ENCODE data around the gene LRMDA.
A peak's percentile ranks its signal among the peaks of the same experiment; 100 is the strongest.

Gene LRMDA

DNA sequence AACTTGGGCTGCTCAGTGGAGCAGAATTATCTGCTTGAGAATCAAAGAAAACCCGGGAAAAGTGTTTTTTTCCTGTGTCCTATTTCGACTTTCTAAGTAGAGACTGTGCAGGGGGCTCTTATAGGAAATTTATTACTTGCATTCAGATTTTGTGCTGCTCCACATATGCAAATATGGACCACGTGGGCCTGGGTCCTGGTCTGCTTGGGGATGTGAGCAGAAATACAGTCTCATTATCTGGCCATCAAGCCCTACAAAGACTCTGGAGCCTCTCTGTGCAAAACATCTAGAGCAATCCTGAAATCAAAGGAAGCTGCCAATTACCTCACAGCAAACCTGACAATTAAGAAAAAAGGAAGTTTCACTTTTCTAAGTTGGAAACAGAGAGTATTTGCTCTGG lies 216.9 kb downstream of the LRMDA start:
- DNase-seq = peak in 1 of 2 experiments; percentile 1

DNA sequence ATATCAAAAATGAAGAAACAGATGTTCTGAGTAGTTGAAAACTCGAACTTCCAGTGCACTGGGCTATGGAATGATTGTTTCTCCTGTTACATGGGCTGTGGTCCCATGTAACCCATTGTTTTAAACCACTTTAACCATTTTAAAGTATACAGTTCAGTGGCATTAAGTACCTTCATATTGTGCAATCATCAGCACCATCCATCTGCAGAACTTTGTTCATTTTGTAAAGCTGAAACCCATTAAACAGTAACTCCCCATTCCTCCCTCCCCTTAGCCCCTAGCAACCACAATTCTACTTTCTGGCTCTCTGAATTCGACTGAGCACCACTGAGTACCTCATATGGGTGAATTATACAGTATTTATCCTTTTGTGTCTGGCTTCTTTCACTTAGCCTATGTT lies 217.4 kb downstream of the LRMDA start:
- DNase-seq = no peak

DNA sequence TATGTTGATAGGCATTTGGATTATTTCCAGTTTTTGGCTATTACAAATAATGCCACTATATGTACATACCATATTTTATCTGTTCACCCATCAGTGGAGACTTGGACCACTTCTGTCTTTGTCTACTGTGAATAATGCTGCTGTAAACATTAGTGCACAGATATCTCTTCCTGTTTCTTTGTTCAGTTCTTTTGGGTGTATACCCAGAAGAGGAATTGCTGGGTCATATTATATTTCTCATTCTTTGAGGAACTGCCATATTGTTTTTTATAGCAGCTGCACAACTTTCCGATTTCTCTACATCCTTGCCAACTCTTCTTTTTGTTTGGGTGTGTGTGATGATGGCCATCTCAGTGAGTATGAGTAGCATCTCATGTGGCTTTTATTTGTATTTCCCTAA lies 218.0 kb downstream of the LRMDA start:
- DNase-seq = no peak

DNA sequence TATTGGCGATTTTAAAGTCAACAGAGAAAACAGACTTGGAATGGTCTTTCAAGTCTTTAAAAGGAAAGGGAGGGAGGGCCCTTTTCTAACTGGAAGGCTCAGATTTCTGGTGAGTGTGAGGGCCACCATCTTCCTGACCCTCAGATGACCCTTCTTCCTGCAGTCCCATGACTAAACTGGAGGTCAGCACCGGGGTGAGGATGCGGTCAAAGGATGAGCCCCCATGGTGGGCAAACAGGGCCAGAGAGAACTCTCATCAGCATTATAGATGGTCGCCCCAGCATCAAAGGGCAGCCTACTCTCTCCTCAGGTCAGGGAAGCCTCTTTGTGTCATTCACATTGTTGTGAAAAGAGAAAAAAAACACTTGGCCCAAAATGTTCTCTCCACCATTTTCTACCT lies 219.2 kb downstream of the LRMDA start:
- DNase-seq = no peak

DNA sequence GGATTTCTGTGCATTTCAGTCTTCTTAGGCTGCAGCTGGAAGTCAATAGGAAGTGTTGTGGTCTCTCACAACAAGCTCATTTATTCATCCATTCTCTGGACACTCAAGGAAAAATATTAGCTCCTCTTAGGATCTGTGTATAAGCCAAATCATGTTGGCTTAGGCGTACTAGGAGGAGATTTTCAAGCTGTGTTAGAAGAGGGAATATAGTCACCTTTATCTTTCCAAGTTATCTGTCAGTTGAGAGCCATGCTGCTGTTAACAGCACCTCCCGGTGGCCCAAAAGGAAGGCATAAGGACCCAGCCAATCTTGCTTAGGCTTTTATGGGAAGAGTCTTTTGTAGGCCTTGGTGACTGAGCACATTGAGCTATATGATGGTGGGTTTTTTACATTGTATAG lies 220.0 kb downstream of the LRMDA start:
- peak; percentile 13 to 21 for DNase-seq

DNA sequence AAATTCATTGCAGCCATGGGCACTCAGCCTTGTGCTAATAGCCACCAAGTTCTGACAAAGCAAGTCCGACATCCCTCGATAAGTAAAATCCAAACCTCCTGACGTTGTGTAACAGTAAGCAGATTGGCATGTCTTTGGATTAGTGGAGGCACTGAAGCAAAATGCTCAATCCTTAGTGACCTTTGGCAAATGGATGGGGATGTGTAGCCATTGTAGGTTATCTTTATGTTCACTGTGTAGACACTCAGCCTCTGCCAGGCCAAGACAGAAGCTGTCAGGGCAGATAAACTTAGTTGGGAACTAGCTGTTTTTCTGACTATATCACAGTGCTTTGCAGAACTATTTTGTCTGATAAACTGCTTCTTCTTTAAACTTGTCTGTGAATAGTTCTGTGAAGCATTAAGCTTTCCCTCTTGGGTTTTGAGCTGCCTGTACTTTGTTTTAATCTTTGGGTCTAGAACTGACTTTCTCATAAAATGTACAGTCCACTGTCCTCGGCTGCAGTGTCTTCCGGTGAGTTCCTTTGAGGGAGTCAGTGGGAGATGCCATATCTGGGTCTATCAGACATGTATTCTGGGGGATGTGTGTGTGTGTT lies 220.8 kb downstream of the LRMDA start:
- no peak for DNase-seq

DNA sequence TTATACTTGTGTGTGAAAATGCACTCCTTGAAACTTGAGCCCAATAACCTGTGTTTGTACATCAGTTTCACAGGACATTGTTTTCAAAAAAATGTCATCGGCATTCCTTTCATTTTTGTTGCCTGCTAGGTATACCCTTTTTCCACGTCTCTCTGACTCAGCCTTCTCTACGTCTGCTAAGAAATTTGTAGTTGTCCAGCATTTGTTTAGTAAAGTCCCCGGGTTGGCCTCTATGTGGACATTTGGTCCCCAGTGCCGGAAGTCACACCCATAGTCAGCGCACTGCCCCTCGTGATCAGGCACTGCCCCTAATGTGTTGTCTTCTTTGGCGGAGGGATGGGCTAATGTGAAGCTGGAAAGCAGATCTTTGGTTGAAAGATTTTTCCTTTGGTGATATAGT lies 222.3 kb downstream of the LRMDA start:
- no peak for DNase-seq

DNA sequence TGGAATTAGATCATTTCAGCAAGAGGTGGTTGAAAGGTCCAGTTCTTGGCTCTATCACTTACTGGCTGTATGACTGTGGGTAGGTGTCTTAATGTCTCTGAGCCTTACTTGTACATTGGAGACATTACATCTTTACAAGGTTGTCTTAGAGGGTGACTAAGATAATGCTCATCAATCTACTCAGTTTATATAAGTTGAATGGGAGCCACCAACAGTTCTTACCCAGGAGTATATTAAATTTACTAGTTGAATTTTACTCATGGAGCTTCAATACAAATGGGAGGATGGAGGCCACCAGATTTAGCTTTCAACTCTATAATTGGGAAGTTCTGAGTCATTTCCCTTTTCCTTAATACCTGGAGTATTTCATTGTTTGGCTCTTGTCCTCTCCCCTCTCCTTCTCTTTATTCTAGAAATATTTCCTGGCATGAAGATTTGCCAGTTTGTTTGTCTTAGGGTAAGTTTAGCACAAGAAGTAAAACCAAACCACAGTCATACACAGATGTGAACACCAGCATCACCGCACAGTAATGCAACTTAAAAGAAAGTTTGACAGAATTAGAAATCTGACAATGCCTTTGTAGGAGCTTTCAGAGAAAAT lies 222.8 kb downstream of the LRMDA start:
- DNase-seq = no peak

DNA sequence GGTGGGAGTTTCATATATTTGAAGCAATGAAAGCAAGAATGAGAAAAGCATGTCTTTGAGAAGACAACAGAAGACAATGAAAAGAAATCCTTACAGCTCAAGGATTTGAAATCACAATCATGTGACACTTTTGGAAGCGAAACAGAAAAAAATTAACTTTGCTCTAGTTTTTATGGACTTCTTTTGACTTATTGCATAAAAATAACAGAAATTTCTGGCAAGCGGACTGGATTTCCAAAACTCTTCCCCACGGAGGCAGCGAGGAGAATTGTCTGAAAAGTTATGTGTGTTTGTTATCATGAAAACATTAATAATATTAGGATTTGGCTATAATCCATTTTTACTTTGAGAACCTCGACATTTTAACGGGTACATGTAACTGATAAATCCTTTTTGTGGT lies 223.3 kb downstream of the LRMDA start:
- no peak for DNase-seq

DNA sequence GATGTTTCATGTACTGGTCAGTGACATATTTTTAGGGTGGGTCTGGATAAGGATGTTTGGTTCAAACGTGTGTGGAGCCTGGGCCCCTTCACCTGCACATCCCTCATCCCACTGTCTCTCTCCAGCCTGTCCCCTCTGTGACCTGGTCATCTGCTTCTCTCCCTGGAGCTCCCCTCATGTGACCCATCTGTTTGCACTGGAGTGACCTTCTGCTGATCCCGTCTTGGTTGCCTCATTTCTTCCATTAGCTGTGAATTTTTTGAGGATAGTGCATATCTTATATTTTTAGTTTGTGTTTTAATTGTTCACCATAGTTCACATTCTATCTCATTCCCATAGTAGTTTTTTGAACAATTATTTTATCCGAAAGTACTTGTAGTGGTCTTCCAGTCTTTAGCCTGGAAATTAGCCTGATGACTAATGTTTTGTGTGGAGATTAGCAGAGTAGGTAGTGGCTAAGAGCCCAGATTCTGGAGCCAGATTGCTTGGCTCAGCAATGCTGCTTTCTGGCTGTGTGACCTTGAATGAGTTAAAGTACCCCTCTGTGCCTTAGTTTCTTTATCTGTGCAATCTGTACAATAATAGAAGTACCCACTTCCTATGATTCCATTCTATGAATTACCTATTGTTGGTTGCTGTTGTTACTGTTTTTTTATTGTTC lies 224.5 kb downstream of the LRMDA start:
- DNase-seq = no peak

DNA sequence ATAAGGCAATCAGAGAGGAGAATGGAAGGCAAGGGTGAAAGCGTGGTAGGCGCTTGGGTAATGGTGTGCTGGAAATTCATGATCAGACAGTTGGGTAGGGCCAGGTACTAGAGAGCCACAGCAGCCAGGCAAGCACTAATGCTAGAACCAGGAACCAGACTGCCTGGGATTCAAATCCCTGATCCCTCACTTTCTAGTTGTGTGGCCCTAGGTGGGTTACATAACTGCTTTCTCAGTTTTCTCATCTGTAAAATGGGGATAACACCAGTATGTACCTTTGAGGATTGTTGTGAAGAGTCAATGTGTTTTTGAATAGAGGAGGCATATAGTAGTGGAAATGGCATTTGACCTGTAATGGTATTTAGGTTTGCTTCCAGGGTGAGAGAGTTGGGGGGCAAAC lies 225.9 kb downstream of the LRMDA start:
- DNase-seq = no peak

DNA sequence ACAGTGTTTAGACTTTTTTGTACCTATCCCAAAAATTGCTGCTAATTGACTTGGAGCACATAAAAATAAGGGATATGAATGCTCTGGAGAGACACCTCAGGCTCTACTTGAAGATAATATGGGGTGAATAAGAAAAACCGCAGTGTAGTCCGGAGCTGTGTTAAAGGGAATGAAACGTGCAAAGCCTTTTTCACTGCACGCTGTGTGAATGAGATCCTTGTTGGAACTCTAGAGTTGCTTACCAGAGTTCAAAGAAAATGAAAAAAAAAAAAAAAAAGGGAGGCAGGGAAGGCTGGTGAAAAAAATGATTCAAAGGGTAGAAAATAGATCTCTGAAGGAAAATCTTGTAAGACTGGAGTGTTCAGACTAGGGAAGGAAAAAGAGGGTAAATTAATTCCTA lies 226.6 kb downstream of the LRMDA start:
- no peak for DNase-seq

DNA sequence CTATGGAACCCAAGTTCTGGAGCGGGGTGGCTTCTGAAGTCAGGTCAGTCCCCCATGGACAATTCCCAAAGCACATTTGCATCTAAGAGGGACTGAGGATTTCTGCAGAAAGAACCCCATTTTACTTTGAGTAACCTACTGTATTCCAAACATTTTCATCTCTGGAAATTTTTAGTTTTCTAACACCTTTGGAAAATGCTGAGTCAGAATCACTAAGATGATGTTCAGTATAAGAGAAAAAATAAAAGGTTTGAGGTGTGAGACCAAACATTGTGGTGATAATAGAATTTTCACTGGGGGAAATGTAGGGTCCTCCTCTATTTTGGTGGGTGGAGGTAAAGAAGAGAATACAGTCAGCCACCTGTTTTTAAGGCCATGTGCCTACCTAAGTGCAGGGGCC lies 227.1 kb downstream of the LRMDA start:
- DNase-seq = no peak

DNA sequence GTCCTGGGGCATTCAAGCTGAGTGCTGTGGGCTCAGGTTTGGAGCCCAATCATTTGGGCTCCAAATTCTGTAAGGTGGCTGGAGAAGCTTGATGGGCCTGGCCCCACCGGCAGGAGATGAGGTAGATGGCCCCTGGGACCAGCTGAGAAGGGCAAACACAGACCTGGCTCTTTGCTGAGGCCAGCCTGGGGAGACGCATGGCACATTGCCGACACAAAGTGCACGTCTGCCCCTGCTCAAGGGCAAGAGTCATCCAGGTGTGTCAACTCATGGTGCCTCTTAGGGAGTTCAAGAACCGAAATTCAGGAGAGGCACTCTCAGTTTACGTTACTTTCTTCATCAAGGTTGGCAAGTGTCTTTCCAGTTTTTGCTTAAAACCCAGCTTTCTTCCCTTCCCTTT lies 227.5 kb downstream of the LRMDA start:
- DNase-seq = no peak

DNA sequence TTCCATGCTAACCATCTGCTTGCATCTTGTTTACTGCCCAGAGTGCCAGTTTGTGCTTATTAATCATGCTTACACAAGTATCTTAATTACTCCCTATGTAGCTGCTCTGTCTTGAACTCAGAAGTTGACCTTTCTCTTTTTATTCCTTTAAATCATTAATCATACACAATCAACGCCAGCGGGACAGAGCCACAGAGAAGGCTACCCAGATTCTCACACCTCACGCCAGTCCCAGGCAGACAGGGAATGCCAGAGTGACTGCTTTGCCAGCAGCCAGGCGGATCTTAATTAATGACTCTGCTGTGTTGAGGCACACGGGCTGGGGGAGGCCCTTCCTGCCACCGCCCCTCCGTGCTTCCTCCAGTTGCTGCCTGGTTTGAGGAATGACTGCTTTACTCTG lies 229.4 kb downstream of the LRMDA start:
- no peak for DNase-seq

DNA sequence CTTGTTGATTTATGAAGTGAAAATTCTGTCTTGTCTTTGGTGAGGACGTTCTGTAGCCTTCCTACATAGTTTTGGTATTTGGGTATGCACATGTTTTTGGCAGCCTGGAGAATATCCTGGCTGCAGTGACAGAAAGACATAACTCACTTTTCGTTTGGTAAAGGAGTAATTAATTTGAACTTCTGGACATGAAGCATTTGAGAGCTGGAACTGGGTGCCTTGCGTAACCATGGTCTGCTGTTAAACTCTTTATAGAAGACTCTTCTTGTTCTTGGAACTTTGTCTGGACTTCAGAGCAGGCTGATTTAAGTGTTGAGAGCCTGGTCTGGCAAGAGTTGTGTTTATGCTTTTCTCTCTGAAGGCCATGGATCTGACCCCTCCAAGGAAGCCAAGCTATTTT lies 231.3 kb downstream of the LRMDA start:
- DNase-seq = no peak

DNA sequence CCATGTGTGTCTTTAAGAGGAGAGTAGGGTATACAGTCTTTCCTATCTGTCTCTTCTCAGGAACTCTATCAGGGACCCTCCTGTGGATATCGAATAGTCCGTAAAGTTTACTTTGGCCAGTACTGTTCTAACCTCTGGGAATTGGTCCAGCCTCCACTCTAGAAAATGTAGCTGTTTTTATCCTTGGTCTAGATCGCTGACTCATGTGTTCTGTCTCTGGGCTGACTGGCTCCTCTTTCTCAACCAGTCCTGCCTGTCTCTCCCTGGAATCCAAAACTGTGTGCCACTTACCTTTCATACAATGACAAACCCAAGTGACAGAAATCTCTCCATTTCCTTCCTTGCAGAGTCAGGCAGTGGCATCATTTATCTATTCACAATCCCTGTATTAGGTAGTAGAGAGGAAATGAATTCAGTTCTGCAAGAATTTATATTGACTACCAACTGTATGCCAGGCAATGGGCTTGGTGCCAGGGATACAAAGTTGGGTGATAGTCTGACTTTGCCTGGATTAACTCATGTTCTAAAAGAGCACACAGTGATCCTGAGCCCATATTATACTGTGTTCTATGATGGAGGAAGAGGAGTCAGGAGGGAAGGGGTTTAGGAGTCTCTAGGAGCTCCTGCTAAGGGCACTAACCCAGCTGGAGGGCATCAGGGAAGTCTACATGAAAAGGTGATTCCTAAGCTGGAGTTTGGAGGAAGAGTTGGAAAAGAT lies 232.7 kb downstream of the LRMDA start:
- DNase-seq = no peak

DNA sequence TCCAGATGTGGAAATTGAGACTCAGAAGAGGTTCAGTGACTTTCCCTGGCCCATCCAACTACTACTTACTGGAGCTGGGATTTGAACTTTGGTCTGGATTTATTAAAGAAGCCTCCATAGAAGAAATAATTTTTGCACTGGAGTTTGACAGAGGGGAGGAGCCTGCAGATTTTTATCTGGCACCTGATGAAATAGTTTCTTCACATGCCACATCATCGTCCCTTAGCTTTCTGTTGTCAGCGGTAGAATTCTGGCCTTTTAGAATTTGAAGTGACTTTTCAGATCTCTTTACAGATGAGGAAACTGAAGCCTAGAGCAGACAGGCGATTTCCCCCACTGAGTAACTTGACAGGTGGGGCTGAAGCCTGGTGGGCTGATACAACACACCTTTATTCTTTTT lies 233.5 kb downstream of the LRMDA start:
- no peak for DNase-seq

DNA sequence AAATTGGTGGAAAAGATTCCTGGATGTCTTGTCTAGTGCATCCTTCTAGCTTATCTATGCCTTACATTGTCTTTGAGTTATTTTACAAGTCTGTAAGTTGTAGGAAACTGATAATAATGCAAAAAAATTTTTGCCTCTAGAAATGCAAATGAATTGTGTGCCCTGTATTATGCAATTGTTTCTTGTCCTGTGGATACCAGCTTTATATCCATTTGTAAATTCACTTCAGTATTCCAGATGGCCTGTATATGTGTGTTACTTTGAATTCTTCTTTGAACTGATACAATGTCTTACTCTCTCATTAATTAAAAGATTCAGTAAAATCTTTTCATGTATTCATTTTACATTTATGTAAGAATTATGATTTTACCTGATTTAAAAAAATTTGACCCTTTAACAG lies 234.3 kb downstream of the LRMDA start:
- DNase-seq = no peak

DNA sequence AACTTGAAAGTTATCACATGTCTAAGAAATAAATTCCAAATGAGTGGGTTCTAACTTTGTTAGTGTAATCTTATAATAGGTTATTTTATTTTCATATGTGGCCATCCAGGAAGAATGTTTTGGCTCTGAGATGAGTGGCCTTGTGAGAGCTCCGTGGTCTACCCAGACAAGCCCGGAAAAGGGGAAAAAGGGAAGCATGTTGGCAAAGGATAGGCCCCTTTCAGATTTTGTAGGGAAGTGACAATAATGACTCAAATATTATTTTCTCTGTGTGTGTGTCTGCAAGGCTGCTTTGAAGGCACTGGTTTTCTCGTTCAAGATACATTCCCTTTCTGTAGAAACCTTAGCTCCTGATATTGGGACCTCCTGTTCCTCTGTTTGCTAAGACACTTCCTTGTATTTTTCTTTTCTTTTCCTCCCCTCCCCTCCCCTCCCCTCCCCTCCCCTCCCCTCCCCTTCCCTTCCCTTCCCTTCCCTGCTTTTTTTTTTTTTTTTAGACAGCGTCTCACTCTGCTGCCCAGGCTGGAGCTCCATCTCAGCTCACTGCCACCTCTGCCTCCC lies 240.8 kb downstream of the LRMDA start:
- no peak for DNase-seq

DNA sequence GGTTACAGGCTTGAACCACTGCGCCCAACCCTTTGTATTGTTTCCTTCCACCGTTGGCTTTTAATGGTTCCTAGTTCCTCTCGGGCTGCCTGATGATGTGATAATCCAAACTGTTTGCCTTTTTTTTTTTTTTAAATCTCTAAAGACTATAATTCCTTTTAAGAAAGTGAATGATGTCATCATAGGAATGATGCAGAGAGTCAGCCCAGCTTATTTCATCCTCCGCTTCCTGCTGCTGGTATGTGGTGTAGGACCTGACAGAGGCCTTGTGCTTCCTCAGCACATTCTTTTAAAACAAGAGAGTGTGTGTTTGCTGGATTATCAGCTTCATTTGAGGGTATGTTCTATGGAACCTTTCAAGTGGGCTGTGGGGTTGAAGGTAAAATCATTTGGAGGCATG lies 241.4 kb downstream of the LRMDA start:
- DNase-seq = no peak

DNA sequence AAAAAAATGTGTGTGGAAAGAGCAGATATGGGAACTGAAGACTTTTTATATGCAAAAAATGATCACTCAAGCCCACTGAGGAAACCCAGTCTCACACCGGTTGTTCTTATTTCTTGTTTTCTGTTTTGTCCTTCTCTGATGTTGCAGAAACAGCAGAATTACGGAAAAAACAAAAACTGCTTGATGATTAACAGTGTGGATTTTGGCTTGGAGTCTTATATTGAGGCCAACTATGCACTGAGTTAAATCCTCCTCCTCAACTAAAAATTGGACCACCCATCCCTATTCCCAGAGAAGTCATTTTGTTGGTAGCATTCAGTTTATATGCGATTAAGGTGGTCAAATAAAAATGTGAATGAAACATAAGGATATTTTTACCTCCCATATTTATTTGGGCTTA lies 246.1 kb downstream of the LRMDA start:
- DNase-seq = no peak

DNA sequence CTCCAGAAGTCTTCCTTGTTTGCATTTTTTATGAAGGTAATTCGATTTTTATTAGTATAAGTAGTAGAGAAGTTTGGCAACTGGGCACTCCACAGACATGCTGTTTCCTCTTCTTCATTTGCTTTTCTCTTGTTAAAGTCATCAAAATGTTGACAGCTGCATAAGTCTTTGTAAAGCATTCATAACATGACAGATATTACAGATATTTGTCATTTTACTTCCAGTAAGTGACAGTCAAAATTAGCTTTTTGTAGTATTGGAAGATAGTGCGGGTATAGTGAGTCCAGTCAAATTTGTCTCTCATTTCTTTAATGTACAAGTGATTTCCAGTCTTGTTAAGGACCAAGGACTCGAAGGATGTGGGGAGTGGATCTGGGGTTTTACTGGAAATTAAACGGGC lies 247.1 kb downstream of the LRMDA start:
- no peak for DNase-seq

DNA sequence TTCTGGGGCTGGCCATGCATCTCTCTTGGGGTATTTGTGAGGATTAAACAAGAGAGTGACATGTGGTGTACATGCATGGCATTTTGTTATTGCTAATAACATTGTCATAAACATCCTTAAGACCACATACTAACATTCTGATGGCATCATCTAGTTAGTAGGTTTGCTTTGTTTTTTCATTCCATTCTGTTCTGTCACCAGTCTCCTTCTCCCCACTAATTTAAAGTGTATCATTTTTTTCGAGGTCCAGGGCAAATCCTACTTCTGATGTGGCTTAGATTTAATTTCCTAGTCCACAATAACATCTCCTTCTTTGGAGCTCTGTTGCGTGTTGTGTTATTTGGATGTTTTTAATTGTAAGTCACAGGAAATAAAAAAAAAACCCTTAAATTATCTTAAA lies 248.1 kb downstream of the LRMDA start:
- DNase-seq = no peak
